Ishikawa (cell line): ENCODE data around the gene MIA.

Source experiments
- CEBPB ChIP-seq: IDR thresholded peaks from 2 replicates; pipeline ENCODE4 v1.6.1; 2012
- CREB1 ChIP-seq: IDR thresholded peaks from 2 replicates; pipeline ENCODE4 v1.6.1; 2012; ENCODE audit warnings: low read depth
- EGR1 ChIP-seq: IDR thresholded peaks from 2 replicates; pipeline ENCODE4 v1.6.1; 2012
- EP300 ChIP-seq: IDR thresholded peaks from 2 replicates; pipeline ENCODE4 v1.6.1; 2012; ENCODE audit warnings: borderline replicate concordance
- FOXM1 ChIP-seq: IDR thresholded peaks from 2 replicates; pipeline ENCODE4 v1.6.1; 2012; ENCODE audit warnings: low read depth, borderline replicate concordance
- NFIC ChIP-seq: IDR thresholded peaks from 2 replicates; pipeline ENCODE4 v1.6.1; 2012
- RAD21 ChIP-seq: IDR thresholded peaks from 2 replicates; pipeline ENCODE4 v1.6.1; 2012; ENCODE audit warnings: low read depth
- TAF1 ChIP-seq: IDR thresholded peaks from 2 replicates; pipeline ENCODE4 v1.6.1; 2012; ENCODE audit warnings: low read depth, mild to moderate bottlenecking
- TCF12 ChIP-seq: IDR thresholded peaks from 2 replicates; pipeline ENCODE4 v1.6.1; 2012; ENCODE audit warnings: low read depth
- TEAD4 ChIP-seq: IDR thresholded peaks from 2 replicates; pipeline ENCODE4 v1.6.1; 2012
- USF1 ChIP-seq: IDR thresholded peaks from 2 replicates; pipeline ENCODE4 v1.6.1; 2012
- YY1 ChIP-seq: IDR thresholded peaks from 2 replicates; pipeline ENCODE4 v1.6.1; 2012; ENCODE audit warnings: low read depth
- ZBTB7A ChIP-seq: IDR thresholded peaks from 2 replicates; pipeline ENCODE4 v1.6.1; 2012; ENCODE audit warnings: low read depth
- TF ChIP-seq, protein P1 (sequence below): IDR thresholded peaks from 2 replicates; pipeline ENCODE4 v1.6.1; 2012; ENCODE audit warnings: low read depth, mild to moderate bottlenecking
- TF ChIP-seq, protein P2 (sequence below): IDR thresholded peaks from 2 replicates; pipeline ENCODE4 v1.6.1; 2012

The MIA gene

GRCh38 chr19:40797963-40798682 is 22.8 kb downstream of the MIA start:
- TF ChIP-seq RAD21 (0 out of 2 replicates have a peak, but pooled peaks have one; percentile 3), YY1 (0 out of 2 replicates have a peak, but pooled peaks have one; percentile 8), FOXM1 (no peak), CREB1 (no peak), ZBTB7A (no peak), EGR1 (no peak), NFIC (no peak), TEAD4 (no peak), USF1 (no peak), TAF1 (no peak), CEBPB (no peak), TCF12 (no peak), EP300 (no peak)
- TF ChIP-seq, protein P1, sequence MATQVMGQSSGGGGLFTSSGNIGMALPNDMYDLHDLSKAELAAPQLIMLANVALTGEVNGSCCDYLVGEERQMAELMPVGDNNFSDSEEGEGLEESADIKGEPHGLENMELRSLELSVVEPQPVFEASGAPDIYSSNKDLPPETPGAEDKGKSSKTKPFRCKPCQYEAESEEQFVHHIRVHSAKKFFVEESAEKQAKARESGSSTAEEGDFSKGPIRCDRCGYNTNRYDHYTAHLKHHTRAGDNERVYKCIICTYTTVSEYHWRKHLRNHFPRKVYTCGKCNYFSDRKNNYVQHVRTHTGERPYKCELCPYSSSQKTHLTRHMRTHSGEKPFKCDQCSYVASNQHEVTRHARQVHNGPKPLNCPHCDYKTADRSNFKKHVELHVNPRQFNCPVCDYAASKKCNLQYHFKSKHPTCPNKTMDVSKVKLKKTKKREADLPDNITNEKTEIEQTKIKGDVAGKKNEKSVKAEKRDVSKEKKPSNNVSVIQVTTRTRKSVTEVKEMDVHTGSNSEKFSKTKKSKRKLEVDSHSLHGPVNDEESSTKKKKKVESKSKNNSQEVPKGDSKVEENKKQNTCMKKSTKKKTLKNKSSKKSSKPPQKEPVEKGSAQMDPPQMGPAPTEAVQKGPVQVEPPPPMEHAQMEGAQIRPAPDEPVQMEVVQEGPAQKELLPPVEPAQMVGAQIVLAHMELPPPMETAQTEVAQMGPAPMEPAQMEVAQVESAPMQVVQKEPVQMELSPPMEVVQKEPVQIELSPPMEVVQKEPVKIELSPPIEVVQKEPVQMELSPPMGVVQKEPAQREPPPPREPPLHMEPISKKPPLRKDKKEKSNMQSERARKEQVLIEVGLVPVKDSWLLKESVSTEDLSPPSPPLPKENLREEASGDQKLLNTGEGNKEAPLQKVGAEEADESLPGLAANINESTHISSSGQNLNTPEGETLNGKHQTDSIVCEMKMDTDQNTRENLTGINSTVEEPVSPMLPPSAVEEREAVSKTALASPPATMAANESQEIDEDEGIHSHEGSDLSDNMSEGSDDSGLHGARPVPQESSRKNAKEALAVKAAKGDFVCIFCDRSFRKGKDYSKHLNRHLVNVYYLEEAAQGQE = no peak
- TF ChIP-seq, protein P2, sequence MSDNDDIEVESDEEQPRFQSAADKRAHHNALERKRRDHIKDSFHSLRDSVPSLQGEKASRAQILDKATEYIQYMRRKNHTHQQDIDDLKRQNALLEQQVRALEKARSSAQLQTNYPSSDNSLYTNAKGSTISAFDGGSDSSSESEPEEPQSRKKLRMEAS = no peak

DNA sequence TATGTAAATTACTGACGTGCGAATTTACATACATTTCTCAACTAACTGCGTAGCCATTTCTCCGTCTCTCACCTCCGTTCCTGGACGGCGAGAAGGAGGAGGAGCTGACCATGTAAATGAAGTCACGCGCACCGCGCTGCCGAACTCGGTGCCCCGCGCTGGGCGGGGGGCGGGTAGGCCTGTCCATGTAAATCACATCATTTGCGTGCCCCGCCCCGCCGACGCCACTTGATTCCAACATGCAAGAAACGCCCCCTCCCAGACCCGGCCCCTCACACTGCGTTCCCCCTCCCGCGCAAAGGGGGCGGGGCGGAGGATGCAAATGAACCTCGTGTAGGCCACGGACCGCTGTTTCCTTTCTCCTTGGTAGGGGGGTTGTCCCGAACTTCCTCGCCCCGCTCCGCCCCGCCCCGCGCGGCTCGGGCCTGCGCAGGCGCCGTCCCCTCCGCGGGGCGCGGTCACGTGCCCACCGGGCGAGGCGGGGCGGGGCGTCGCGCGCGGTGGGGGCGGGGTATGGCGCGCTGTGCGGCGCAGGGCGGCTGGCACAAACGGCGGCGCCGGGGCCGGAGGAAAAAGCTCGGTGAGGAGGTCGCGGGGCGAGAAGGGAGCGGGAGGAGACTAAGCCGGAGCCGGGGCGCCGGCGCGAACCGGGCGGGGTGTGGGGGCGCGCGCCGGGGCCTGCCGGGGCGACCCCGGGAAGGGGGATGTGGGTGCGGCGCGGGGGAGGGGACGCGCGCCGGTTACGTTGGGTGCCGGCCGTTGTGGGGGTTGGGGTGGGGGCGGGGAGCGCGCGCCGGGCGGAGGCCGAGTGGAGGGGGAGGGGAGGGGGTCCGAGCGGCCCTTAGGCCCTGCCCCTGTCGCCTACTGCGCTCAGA is 23.6 kb downstream of the MIA start, which contains the start of gene EGLN2:
Gene EGLN2, plus strand, starts transcription at position 509 of the 875 bp plus-strand sequence. CDS start 1,382 bp downstream, outside the sequence.
- TF ChIP-seq USF1 (peak; percentile 92), EGR1 (no peak), ZBTB7A (no peak), NFIC (no peak), TEAD4 (no peak), TAF1 (peak; percentile 40; the same call in 1 of the 2 replicates), CEBPB (no peak), EP300 (no peak), RAD21 (no peak), TCF12 (no peak), CREB1 (no peak), FOXM1 (no peak), YY1 (0 out of 2 replicates have a peak, but pooled peaks have one; percentile 26)
- TF ChIP-seq, protein P1 = no peak
- TF ChIP-seq, protein P2 = 0 out of 2 replicates have a peak, but pooled peaks have one; percentile 20

- TF ChIP-seq RAD21 (no peak), ZBTB7A (peak; percentile 69; the same call in 1 of the 2 replicates)
These were observed 24.4 kb downstream of the MIA start for GRCh38 chr19:40799558-40800338.

DNA sequence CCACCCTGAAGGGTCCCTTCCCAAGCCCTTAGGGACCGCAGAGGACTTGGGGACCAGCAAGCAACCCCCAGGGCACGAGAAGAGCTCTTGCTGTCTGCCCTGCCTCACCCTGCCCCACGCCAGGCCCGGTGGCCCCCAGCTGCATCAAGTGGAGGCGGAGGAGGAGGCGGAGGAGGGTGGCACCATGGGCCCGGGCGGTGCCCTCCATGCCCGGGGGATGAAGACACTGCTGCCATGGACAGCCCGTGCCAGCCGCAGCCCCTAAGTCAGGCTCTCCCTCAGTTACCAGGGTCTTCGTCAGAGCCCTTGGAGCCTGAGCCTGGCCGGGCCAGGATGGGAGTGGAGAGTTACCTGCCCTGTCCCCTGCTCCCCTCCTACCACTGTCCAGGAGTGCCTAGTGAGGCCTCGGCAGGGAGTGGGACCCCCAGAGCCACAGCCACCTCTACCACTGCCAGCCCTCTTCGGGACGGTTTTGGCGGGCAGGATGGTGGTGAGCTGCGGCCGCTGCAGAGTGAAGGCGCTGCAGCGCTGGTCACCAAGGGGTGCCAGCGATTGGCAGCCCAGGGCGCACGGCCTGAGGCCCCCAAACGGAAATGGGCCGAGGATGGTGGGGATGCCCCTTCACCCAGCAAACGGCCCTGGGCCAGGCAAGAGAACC is 25.1 kb downstream of the MIA start:
- TF ChIP-seq NFIC (no peak), EP300 (no peak), TCF12 (no peak), EGR1 (no peak), CREB1 (no peak), RAD21 (no peak)
- TF ChIP-seq, protein P1 = no peak
